Uterus (tissue), 4 donors: ENCODE data around the gene SARDH. TPM values are rescaled to one million over a fixed set of nuclear protein-coding genes. Genes with fewer than 3 reads are reported as not detected.

Experiments used
- DNase-seq, 2 donors: peaks; one replicate each; pipeline ENCODE4 v3.0.0-alpha.2; 2019 to 2020
- H3K27ac ChIP-seq, 2 donors: fragments of 200-600 bp; sonication (generic); 1 replicate in 1 of 2; 2 replicates in 1 of 2; pipeline ENCODE4 v1.5.1; 2016 to 2018
- H3K27me3 ChIP-seq, 2 donors: fragments of 200-600 bp; sonication (generic); one replicate each; pipeline ENCODE4 v1.5.1; 2018 to 2019; ENCODE audit warnings: control low read depth in 1 of 2
- H3K36me3 ChIP-seq, 2 donors: fragments of 200-600 bp; sonication (generic); one replicate each; pipeline ENCODE4 v1.5.1; 2019; ENCODE audit warnings: control low read depth in 1 of 2
- H3K4me1 ChIP-seq, 2 donors: fragments of 200-600 bp; sonication (generic); one replicate each; pipeline ENCODE4 v1.5.1; 2018 to 2019; ENCODE audit warnings: control low read depth in 1 of 2
- H3K4me3 ChIP-seq, 2 donors: fragments of 200-600 bp; sonication (generic); 1 replicate in 1 of 2; 2 replicates in 1 of 2; pipeline ENCODE4 v1.5.1; 2018 to 2019; ENCODE audit warnings: mild to moderate bottlenecking in 1 of 2
- H3K9me3 ChIP-seq, 2 donors: fragments of 200-600 bp; sonication (generic); one replicate each; pipeline ENCODE4 v1.5.1; 2019; ENCODE audit warnings: control low read depth in 1 of 2
- CTCF ChIP-seq, 4 experiments: fragments of 200-600 bp in 2 of 4; fragments of 450-650 bp in 2 of 4; sonication (generic) in 2 of 4; IDR thresholded peaks; one replicate each; pipeline ENCODE4 v1.5.1; 2016 to 2019; ENCODE audit warnings: antibody characterized with exemption in 4 of 4, mild to moderate bottlenecking in 2 of 4, moderate library complexity in 1 of 4
- POLR2A ChIP-seq, 2 donors: fragments of 450-650 bp; IDR thresholded peaks; one replicate each; pipeline ENCODE4 v1.6.1; 2016; ENCODE audit warnings: antibody characterized with exemption in 2 of 2, mild to moderate bottlenecking in 1 of 2, moderate library complexity in 1 of 2
- intact Hi-C: fragments of 100-400 bp; cut with DNase I; formaldehyde crosslinking; loops from one replicate; pipeline ENCODE4 v1.15.1; 2023; ENCODE audit warnings: low total_unique reads
- total RNA-seq, 4 donors: library from RNA; depleted of rRNA in 3 of 4; stranded (reverse); fragments of >200 nt in 3 of 4; gene quantifications; one replicate each; pipeline versions ENCODE4 v1.1.0 to v1.2.4, GENCODE V29; 2014 to 2023
- donor health status: DM: yes; HTN: yes; CAD: no.

SARDH gene
- total RNA-seq, 4 donors from 2014 or later, result 2.7 to 14.1 TPM; not detected in 2

GRCh38 chr9:133715866-133716563 is 22.1 kb downstream of the SARDH start:
- Histone ChIP-seq H3K36me3 (no peaks in the 10 kb centered on the region), H3K9me3 (no peaks in the 10 kb centered on the region), H3K4me3 (no peak overlapping the region), H3K27ac (peak overlapping the region in 1 of 2 donors; percentile 56), H3K27me3 (no peaks in the 10 kb centered on the region), H3K4me1 (no peaks in the 10 kb centered on the region)
- intact Hi-C loops, result no loop called here
- peak in 1 of 2 donors; percentile 42 for DNase-seq
- peak in 1 of 4 experiments; percentile 25 for TF ChIP-seq CTCF (IDR thresholded peaks at IDR 0.05)
- TF ChIP-seq POLR2A (IDR thresholded peaks at IDR 0.05), result no peak

GRCh38 chr9:133715295-133715865 is 22.8 kb downstream of the SARDH start:
- Histone ChIP-seq H3K4me1 (no peaks in the 10 kb centered on the region), H3K27ac (peak overlapping the region in 1 of 2 donors; percentile 56), H3K9me3 (no peaks in the 10 kb centered on the region), H3K4me3 (no peak overlapping the region), H3K27me3 (no peaks in the 10 kb centered on the region), H3K36me3 (no peaks in the 10 kb centered on the region)
- no peak for TF ChIP-seq CTCF (IDR thresholded peaks at IDR 0.05)
- TF ChIP-seq POLR2A (IDR thresholded peaks at IDR 0.05), result no peak
- intact Hi-C loops, result no loop called here
- peak in 1 of 2 donors; percentile 52 for DNase-seq

GRCh38 chr9:133714606-133715294 is 23.4 kb downstream of the SARDH start:
- H3K36me3 ChIP-seq, result no peaks in the 10 kb centered on the region
- no peaks in the 10 kb centered on the region for H3K4me1 ChIP-seq
- intact Hi-C loops, result no loop called here
- peak; percentile 67 to 76 for DNase-seq
- TF ChIP-seq POLR2A (IDR thresholded peaks at IDR 0.05), result no peak
- TF ChIP-seq CTCF (IDR thresholded peaks at IDR 0.05), result no peak
- no peaks in the 10 kb centered on the region for H3K9me3 ChIP-seq
- no peaks in the 10 kb centered on the region for H3K27me3 ChIP-seq
- no peak overlapping the region for H3K4me3 ChIP-seq
- peak overlapping the region in 1 of 2 donors; percentile 56 for H3K27ac ChIP-seq

- Histone ChIP-seq H3K4me1 (no peaks in the 10 kb centered on the region), H3K27ac (peak overlapping the region in 1 of 2 donors; percentile 33), H3K27me3 (no peaks in the 10 kb centered on the region), H3K36me3 (no peaks in the 10 kb centered on the region), H3K9me3 (no peaks in the 10 kb centered on the region), H3K4me3 (no peak overlapping the region)
- TF ChIP-seq CTCF (IDR thresholded peaks at IDR 0.05) (no peak), POLR2A (IDR thresholded peaks at IDR 0.05) (no peak)
- no peak for DNase-seq
- intact Hi-C loops, result no loop called here
These were observed 24.1 kb downstream of the SARDH start for GRCh38 chr9:133713960-133714495.
